Stomach (tissue), 9 donors: ENCODE data around the gene BCO1. TPM values are rescaled to one million over a fixed set of nuclear protein-coding genes. Genes with fewer than 3 reads are reported as not detected.

Source experiments
- DNase-seq, 2 donors: peaks; one replicate each; pipeline versions ENCODE4 v3.0.0 to v3.0.0-alpha.2; 2013 to 2019
- H3K27ac ChIP-seq, 5 donors: fragments of 200-600 bp in 4 of 5; sonication (generic) in 4 of 5; one replicate each; pipeline ENCODE4 v1.5.1; 2013 to 2019; ENCODE audit warnings: mild to moderate bottlenecking in 1 of 5, moderate library complexity in 1 of 5
- H3K27me3 ChIP-seq, 3 donors: fragments of 200-600 bp; sonication (generic); one replicate each; pipeline ENCODE4 v1.5.1; 2017 to 2019; ENCODE audit warnings: mixed run types in 1 of 3
- H3K36me3 ChIP-seq, 4 donors: fragments of 200-600 bp; sonication (generic); 1 replicate in 3 of 4; 2 replicates in 1 of 4; pipeline ENCODE4 v1.5.1; 2016 to 2019
- H3K4me1 ChIP-seq, 4 donors: fragments of 200-600 bp; sonication (generic); one replicate each; pipeline ENCODE4 v1.5.1; 2016 to 2019
- H3K4me3 ChIP-seq, 4 donors: fragments of 200-600 bp; sonication (generic) in 3 of 4; one replicate each; pipeline ENCODE4 v1.5.1; 2016 to 2019; ENCODE audit warnings: mild to moderate bottlenecking in 1 of 4
- H3K9me3 ChIP-seq, 4 donors: fragments of 200-600 bp; sonication (generic); one replicate each; pipeline ENCODE4 v1.5.1; 2016 to 2019
- CTCF ChIP-seq, 7 experiments: fragments of 450-650 bp in 4 of 7; fragments of 200-600 bp in 3 of 7; sonication (generic) in 3 of 7; IDR thresholded peaks; one replicate each; pipeline ENCODE4 v1.5.1; 2016 to 2019; ENCODE audit warnings: antibody characterized with exemption in 7 of 7, control low read depth in 2 of 7, mild to moderate bottlenecking in 1 of 7
- EP300 ChIP-seq: sonication (generic); formaldehyde crosslinking; IDR thresholded peaks from one replicate; pipeline ENCODE4 v1.6.1; 2017; ENCODE audit warnings: antibody characterized with exemption
- POLR2A ChIP-seq, 4 donors: fragments of 450-650 bp; IDR thresholded peaks; one replicate each; pipeline ENCODE4 v1.6.1; 2016; ENCODE audit warnings: antibody characterized with exemption in 4 of 4, control low read depth in 2 of 4, mild to moderate bottlenecking in 1 of 4, moderate library complexity in 1 of 4
- POLR2AphosphoS5 ChIP-seq, 3 donors: sonication (generic); formaldehyde crosslinking; IDR thresholded peaks; one replicate each; pipeline ENCODE4 v1.6.1; 2016; ENCODE audit warnings: antibody characterized with exemption in 3 of 3
- WGBS, 5 donors: extraction: QIAGEN DNeasy Blood & Tissue Kit in 3 of 5; methylation state at CpG; one replicate each; pipeline versions ENCODE4 v1.1.5 to v1.1.7; 2013 to 2018; 5-methylcytosine and 5-hydroxymethylcytosine counted together
- intact Hi-C: fragments of 100-400 bp; cut with DNase I; formaldehyde crosslinking; loops from one replicate; pipeline ENCODE4 v1.15.1; 2023; ENCODE audit warnings: low total_unique reads
- polyA plus RNA-seq, 3 donors: library from polyadenylated mRNA; stranded (reverse); fragments of 200-250 nt; gene quantifications; one replicate each; pipeline ENCODE4 v1.2.3, GENCODE V29; 2013
- total RNA-seq, 5 donors: library from RNA; depleted of rRNA; stranded (reverse); fragments of >200 nt; gene quantifications; one replicate each; pipeline versions ENCODE4 v1.1.0 to v1.2.3, GENCODE V29; 2014 to 2016
- donor health status: healthy with polysubstance abuse.
- donor health status: Bipolar disorder and iron deficiency.
- donor health status: healthy.

BCO1 gene
- total and polyA plus RNA-seq, 8 donors = 0.38 to 5.8 (median 2.1) TPM; not detected in 3

DNA sequence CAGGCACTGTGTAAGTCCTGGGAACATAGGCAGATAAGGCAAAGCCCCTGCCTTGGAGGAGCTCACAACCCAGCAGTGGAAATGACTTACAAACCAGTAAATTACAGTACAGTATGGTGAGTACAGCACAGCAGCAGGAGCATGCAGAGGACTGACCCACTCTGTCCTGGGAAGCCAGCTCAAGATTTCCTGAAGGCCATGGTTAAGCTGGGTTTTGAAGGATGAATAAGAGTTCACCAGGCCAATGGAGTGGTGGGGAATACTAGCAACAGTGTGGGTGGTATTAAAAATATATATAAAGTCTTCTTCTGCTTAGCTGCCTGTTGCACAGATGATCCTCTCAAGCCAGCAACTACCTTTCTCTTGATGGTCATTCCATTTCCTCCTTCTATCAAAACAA lies 73.3 kb downstream of the BCO1 start:
- Histone ChIP-seq H3K27ac (no peak overlapping the region), H3K4me3 (no peak overlapping the region), H3K9me3 (no peaks in the 10 kb centered on the region), H3K4me1 (peaks cover 8 to 50% (median 37%) of the 10 kb centered on the region in 4 donors), H3K36me3 (no peaks in the 10 kb centered on the region), H3K27me3 (no peaks in the 10 kb centered on the region)
- intact Hi-C loops = no loop called here
- DNase-seq = no peak
- TF ChIP-seq POLR2A (IDR thresholded peaks at IDR 0.05) (no peak), POLR2AphosphoS5 (IDR thresholded peaks at IDR 0.05) (no peak), CTCF (IDR thresholded peaks at IDR 0.05) (no peak)

DNA sequence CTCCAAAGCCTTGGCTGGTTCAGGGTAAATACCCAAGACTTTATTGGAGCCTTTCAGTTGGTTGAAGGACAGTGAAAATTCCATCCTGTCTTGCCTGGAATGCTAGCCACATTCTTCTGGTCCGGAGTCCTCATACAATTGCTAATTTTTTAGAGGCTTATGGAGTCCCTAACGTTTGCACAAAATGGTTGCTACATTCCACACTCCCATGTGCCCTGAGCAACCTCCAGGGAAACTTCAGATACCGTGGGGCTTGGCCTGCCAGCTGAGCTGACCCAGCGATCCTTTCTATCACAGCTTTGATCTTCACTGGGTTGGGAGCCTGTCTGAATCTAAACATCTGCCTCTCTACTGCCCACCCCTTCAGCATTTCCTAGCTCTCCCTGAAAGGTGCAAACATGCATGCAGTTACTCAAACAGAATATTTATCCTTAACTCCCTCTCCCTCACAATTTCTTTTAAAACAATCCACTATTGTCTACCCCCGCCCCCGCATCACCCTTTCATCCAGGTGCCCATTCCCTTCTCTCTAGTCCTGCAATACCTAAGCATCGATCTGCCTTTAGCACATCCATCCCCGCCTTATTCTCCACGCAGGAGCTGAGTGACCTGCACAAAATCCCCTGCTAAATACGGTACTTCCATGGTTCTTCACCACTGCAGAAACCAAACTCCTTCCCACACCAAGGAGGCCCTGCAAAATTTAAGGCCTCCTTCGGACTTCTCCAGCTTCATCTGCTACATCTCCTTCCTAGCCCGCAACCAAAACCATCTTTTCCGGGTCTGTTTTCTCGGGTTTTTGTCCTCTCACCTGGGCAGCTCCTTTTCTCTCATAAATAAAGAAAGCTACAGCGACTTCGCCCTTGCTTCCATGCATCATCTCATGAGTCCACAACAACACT lies 75.5 kb downstream of the BCO1 start:
- peak overlapping the region; percentile 59 to 97 (median 95) for H3K27ac ChIP-seq
- no peaks in the 10 kb centered on the region for H3K36me3 ChIP-seq
- H3K4me1 ChIP-seq = peaks cover 8 to 72% (median 48%) of the 10 kb centered on the region in 4 donors
- no peaks in the 10 kb centered on the region for H3K9me3 ChIP-seq
- peak overlapping the region; percentile 67 to 97 (median 95) for H3K4me3 ChIP-seq
- DNase-seq = no peak
- 3 to 5% (median 4%) methylated on average over 16 of the region's 16 CpGs for WGBS, 5 donors
- no peaks in the 10 kb centered on the region for H3K27me3 ChIP-seq
- TF ChIP-seq CTCF (IDR thresholded peaks at IDR 0.05) (no peak), POLR2A (IDR thresholded peaks at IDR 0.05) (no peak), POLR2AphosphoS5 (IDR thresholded peaks at IDR 0.05) (no peak), EP300 (no peak)
- intact Hi-C loops = no loop called here

- peak; percentile 96 to 99 for DNase-seq
- WGBS, 5 donors = 0 to 1% (median 0%) methylated on average over 23 to 75 of the region's 75 CpGs
- Histone ChIP-seq H3K9me3 (no peaks in the 10 kb centered on the region), H3K4me1 (peaks cover 8 to 80% (median 52%) of the 10 kb centered on the region in 4 donors), H3K27me3 (no peaks in the 10 kb centered on the region), H3K27ac (peak within 1 kb of the TSS; percentile 92 to 97 (median 95)), H3K36me3 (no peaks in the 10 kb centered on the region), H3K4me3 (peak within 1 kb of the TSS; percentile 67 to 97 (median 95))
- intact Hi-C loops = no loop called here
- TF ChIP-seq POLR2A (IDR thresholded peaks at IDR 0.05) = peak in 2 of 4 donors; percentile 65 to 67
- TF ChIP-seq EP300 = no peak
- no peak for TF ChIP-seq CTCF (IDR thresholded peaks at IDR 0.05)
- peak in 2 of 3 donors; percentile 92 to 98 for TF ChIP-seq POLR2AphosphoS5 (IDR thresholded peaks at IDR 0.05)
These were observed 76.2 kb downstream of the BCO1 start, which contains the start of gene GAN for GRCh38 chr16:81314603-81315270. TSS of gene GAN (plus strand) at chr16:81314962. CDS start at chr16:81315114, 152 bp downstream.
